Right lobe of liver (tissue), 6 donors: ENCODE measurements around the gene AMOTL2. TPM values are rescaled to one million over a fixed set of nuclear protein-coding genes. Genes with fewer than 3 reads are reported as not detected.

Source experiments
- ATAC-seq, 4 donors: fragments of 200-7000 bp; cut with Tn5 transposase; one replicate each; pipeline ENCODE4 v1.9.1; 2020; ENCODE audit warnings: mild to moderate bottlenecking in 4 of 4, moderate library complexity in 4 of 4
- DNase-seq, 3 donors: peaks; one replicate each; pipeline ENCODE4 v3.0.0-alpha.2; 2020
- H3K27ac ChIP-seq, 3 donors: fragments of 200-600 bp; one replicate each; pipeline ENCODE4 v1.8.0; 2022
- H3K27me3 ChIP-seq, 2 donors: fragments of 200-600 bp; one replicate each; pipeline ENCODE4 v1.8.0; 2022
- H3K36me3 ChIP-seq, 4 donors: fragments of 200-600 bp; sonication (generic) in 1 of 4; one replicate each; pipeline versions ENCODE4 v1.5.1 to v1.8.0; 2017 to 2022; ENCODE audit warnings: control low read depth in 1 of 4
- H3K4me1 ChIP-seq, 4 donors: fragments of 200-600 bp; sonication (generic) in 1 of 4; one replicate each; pipeline versions ENCODE4 v1.5.1 to v1.8.0; 2017 to 2022; ENCODE audit warnings: control low read depth in 1 of 4
- H3K4me3 ChIP-seq, 3 donors: fragments of 200-600 bp; one replicate each; pipeline ENCODE4 v1.8.0; 2022
- H3K9me3 ChIP-seq, 4 donors: fragments of 200-600 bp; sonication (generic) in 1 of 4; one replicate each; pipeline versions ENCODE4 v1.5.1 to v1.8.0; 2017 to 2022; ENCODE audit warnings: control low read depth in 1 of 4
- POLR2A ChIP-seq: fragments of 450-650 bp; IDR thresholded peaks from one replicate; pipeline ENCODE4 v1.6.1; 2017; ENCODE audit warnings: antibody characterized with exemption, mild to moderate bottlenecking
- WGBS: methylation state at CpG from one replicate; pipeline ENCODE4 v1.1.6; 2018; ENCODE audit warnings: low coverage, low lambda C conversion rate; ENCODE audit not compliant: insufficient coverage; ENCODE audit errors: missing lambda C conversion rate; 5-methylcytosine and 5-hydroxymethylcytosine counted together
- intact Hi-C, 2 donors: fragments of 100-400 bp; cut with DNase I; formaldehyde crosslinking; loops; one replicate each; pipeline versions ENCODE4 v1.11.2 to v1.14.1; 2022
- total RNA-seq, 6 experiments: library from RNA; depleted of rRNA in 2 of 6; stranded (reverse); fragments of >200 nt in 2 of 6; fragmentation: NEBNext Ultra II Directional in 3 of 6; extraction: Animal tissue kit (Norgen Biotek cat#: 25700) in 3 of 6; gene quantifications; one replicate each; pipeline versions ENCODE4 v1.1.0 to v1.2.4, GENCODE V29; 2016 to 2023
- TF ChIP-seq, protein P1 (sequence below), 4 donors: fragments of 200-600 bp in 3 of 4; fragments of 450-650 bp in 1 of 4; IDR thresholded peaks; one replicate each; pipeline versions ENCODE4 v1.5.1 to v1.8.0; 2016 to 2022; ENCODE audit warnings: antibody characterized with exemption in 4 of 4, mild to moderate bottlenecking in 2 of 4
- donor health status: DM: no; HTN: yes; CAD: no.
- donor health status: DM: no; HTN: no; CAD: no.
- donor health status: DM: no; HTN: no; CAD: no.
- donor health status: DM: no; HTN: yes; CAD: no.
- donor health status: DM: no; HTN: yes; CAD: no.

Gene AMOTL2
- total RNA-seq, 6 experiments from 2014 or later = 18.0 to 33.3 (median 21.8) TPM

- no peak overlapping the region for H3K27ac ChIP-seq
- no peak for ATAC-seq
- no peaks in the 10 kb centered on the region for H3K27me3 ChIP-seq
- H3K4me3 ChIP-seq = no peak overlapping the region
- TF ChIP-seq, protein P1, sequence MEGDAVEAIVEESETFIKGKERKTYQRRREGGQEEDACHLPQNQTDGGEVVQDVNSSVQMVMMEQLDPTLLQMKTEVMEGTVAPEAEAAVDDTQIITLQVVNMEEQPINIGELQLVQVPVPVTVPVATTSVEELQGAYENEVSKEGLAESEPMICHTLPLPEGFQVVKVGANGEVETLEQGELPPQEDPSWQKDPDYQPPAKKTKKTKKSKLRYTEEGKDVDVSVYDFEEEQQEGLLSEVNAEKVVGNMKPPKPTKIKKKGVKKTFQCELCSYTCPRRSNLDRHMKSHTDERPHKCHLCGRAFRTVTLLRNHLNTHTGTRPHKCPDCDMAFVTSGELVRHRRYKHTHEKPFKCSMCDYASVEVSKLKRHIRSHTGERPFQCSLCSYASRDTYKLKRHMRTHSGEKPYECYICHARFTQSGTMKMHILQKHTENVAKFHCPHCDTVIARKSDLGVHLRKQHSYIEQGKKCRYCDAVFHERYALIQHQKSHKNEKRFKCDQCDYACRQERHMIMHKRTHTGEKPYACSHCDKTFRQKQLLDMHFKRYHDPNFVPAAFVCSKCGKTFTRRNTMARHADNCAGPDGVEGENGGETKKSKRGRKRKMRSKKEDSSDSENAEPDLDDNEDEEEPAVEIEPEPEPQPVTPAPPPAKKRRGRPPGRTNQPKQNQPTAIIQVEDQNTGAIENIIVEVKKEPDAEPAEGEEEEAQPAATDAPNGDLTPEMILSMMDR (IDR thresholded peaks at IDR 0.05) = no peak
- TF ChIP-seq POLR2A = no peak
- intact Hi-C loops = no loop called here
- H3K9me3 ChIP-seq = no peaks in the 10 kb centered on the region
- H3K36me3 ChIP-seq = no peaks in the 10 kb centered on the region
- DNase-seq = no peak
- WGBS = 82% methylated on average over 6 of the region's 6 CpGs
- H3K4me1 ChIP-seq = peaks cover 0 to 12% (median 0%) of the 10 kb centered on the region in 4 donors
Observed at GRCh38 chr3:134328147-134328591, 46.1 kb downstream of the AMOTL2 start.

DNA sequence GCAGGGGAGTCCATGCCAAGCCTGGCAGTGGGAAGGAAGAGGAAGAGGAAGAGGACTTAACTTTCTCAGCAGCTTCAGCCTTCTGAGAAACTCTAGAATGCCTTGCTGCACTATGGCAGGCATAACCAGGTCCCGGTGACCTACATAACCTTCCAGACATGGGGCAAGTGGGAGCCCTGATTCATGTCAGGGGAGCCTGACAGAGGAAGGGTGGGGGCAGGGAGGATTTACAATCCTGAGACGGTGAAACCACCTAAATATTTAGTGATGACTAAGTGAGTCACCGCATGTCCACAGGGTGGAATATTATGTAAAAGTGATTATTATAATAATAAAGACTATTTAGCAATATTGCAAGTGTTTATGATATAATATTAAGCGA lies 46.7 kb downstream of the AMOTL2 start:
- intact Hi-C loops = no loop called here
- ATAC-seq (no peak), DNase-seq (no peak)
- H3K9me3 ChIP-seq = no peaks in the 10 kb centered on the region
- peaks cover 0 to 12% (median 0%) of the 10 kb centered on the region in 4 donors for H3K4me1 ChIP-seq
- WGBS = 59% methylated on average over 4 of the region's 4 CpGs
- H3K27me3 ChIP-seq = no peaks in the 10 kb centered on the region
- no peak overlapping the region for H3K27ac ChIP-seq
- no peaks in the 10 kb centered on the region for H3K36me3 ChIP-seq
- H3K4me3 ChIP-seq = no peak overlapping the region
- TF ChIP-seq POLR2A = no peak
- TF ChIP-seq, protein P1 (IDR thresholded peaks at IDR 0.05) = no peak

- intact Hi-C loops = no loop called here
- Histone ChIP-seq H3K27me3 (no peaks in the 10 kb centered on the region), H3K4me3 (no peak overlapping the region), H3K4me1 (peaks cover 0 to 12% (median 0%) of the 10 kb centered on the region in 4 donors), H3K27ac (no peak overlapping the region), H3K9me3 (no peaks in the 10 kb centered on the region), H3K36me3 (no peaks in the 10 kb centered on the region)
- DNase-seq = no peak
- TF ChIP-seq, protein P1 (IDR thresholded peaks at IDR 0.05) = no peak
- no peak for TF ChIP-seq POLR2A
- WGBS = 41% methylated on average over 8 of the region's 10 CpGs
- peak; percentile 60 to 82 (median 68) for ATAC-seq
Observed at GRCh38 chr3:134326760-134327593, 47.3 kb downstream of the AMOTL2 start.

GRCh38 chr3:134326126-134326525 lies 48.1 kb downstream of the AMOTL2 start:
- DNase-seq (no peak), ATAC-seq (no peak)
- no peaks in the 10 kb centered on the region for H3K9me3 ChIP-seq
- H3K27ac ChIP-seq = peak overlapping the region in 2 of 3 donors; percentile 17 to 29
- no peaks in the 10 kb centered on the region for H3K27me3 ChIP-seq
- no peaks in the 10 kb centered on the region for H3K36me3 ChIP-seq
- no peak overlapping the region for H3K4me3 ChIP-seq
- H3K4me1 ChIP-seq = peaks cover 0 to 12% (median 0%) of the 10 kb centered on the region in 4 donors
- intact Hi-C loops = no loop called here
- 73% methylated on average over 9 of the region's 11 CpGs for WGBS
- TF ChIP-seq, protein P1 (IDR thresholded peaks at IDR 0.05) = no peak
- TF ChIP-seq POLR2A = no peak
